OCI-LY7 (cell line): ENCODE data around the gene LDAF1. TPM values are rescaled to one million over a fixed set of nuclear protein-coding genes. Genes with fewer than 3 reads are reported as not detected.
A peak's percentile ranks its signal among the peaks of the same experiment; 100 is the strongest.

Source experiments
- BruUV-seq: library from RNA; stranded (reverse); fragments of 400-500 nt; replicated peaks from 2 replicates; lab custom pipeline; 2021; lab: Mats Ljungman, UMichigan
- CTCF ChIA-PET: fragments of 300-600 bp; sonication (Branson Sonifier 250); formaldehyde crosslinking; loops from one replicate; lab custom pipeline; 2022; ENCODE audit warnings: antibody characterized with exemption; ENCODE audit not compliant: unreplicated experiment; lab: Charles Lee
- POLR2A ChIA-PET: fragments of 300-600 bp; sonication (Branson Sonifier 250); formaldehyde crosslinking; loops from one replicate; lab custom pipeline; 2022; ENCODE audit warnings: antibody characterized with exemption; lab: Charles Lee
- DNase-seq: peaks from one replicate; pipeline ENCODE4 v3.0.0-alpha.2; 2015; ENCODE audit warnings: low spot score
- H2AFZ ChIP-seq: fragments of 200-600 bp; sonication (generic), shearing (Covaris generic); 2 replicates; pipeline ENCODE4 v1.6.1; 2014; ENCODE audit warnings: mild to moderate bottlenecking, antibody characterized with exemption, low read length, moderate library complexity
- H3K27ac ChIP-seq: fragments of 200-600 bp; sonication (generic); 2 replicates; pipeline ENCODE4 v1.5.1; 2014; ENCODE audit warnings: mixed run types, low read depth, mild to moderate bottlenecking, moderate library complexity, low read length, inconsistent platforms; ENCODE audit not compliant: poor library complexity, severe bottlenecking
- H3K36me3 ChIP-seq: fragments of 200-600 bp; sonication (generic); 2 replicates; pipeline ENCODE4 v1.6.1; 2014; ENCODE audit warnings: mild to moderate bottlenecking, antibody characterized with exemption, low read length, moderate library complexity, mixed read lengths; ENCODE audit not compliant: insufficient read depth
- H3K4me1 ChIP-seq: fragments of 200-600 bp; sonication (generic); 2 replicates; pipeline ENCODE4 v1.5.1; 2014; ENCODE audit warnings: mild to moderate bottlenecking, low read length; ENCODE audit not compliant: insufficient read depth, poor library complexity, severe bottlenecking
- H3K4me2 ChIP-seq: fragments of 200-600 bp; sonication (generic); 2 replicates; pipeline ENCODE4 v1.6.1; 2014; ENCODE audit warnings: mild to moderate bottlenecking, low read length
- H3K4me3 ChIP-seq: fragments of 200-600 bp; sonication (generic); 2 replicates; pipeline ENCODE4 v1.5.1; 2014; ENCODE audit warnings: mild to moderate bottlenecking, low read depth, low read length; ENCODE audit not compliant: poor library complexity, severe bottlenecking
- H3K79me2 ChIP-seq: fragments of 200-600 bp; sonication (generic); 2 replicates; pipeline ENCODE4 v1.6.1; 2016; ENCODE audit warnings: low read depth, mild to moderate bottlenecking, low read length, moderate library complexity, mixed read lengths; ENCODE audit not compliant: insufficient read depth
- H3K9me2 ChIP-seq: fragments of 200-600 bp; sonication (generic); 2 replicates; pipeline ENCODE4 v1.6.1; 2016; ENCODE audit warnings: mild to moderate bottlenecking, low read length, mixed read lengths; ENCODE audit not compliant: insufficient read depth
- H3K9me3 ChIP-seq: fragments of 200-600 bp; sonication (generic); 2 replicates; pipeline ENCODE4 v1.6.1; 2014; ENCODE audit warnings: mild to moderate bottlenecking, mixed run types, low read length, mixed read lengths
- H4K20me1 ChIP-seq: fragments of 200-600 bp; sonication (generic); 2 replicates; pipeline ENCODE4 v1.6.1; 2014; ENCODE audit warnings: mild to moderate bottlenecking, antibody characterized with exemption, low read length, moderate library complexity, mixed read lengths; ENCODE audit not compliant: insufficient read depth
- EZH2phosphoT487 ChIP-seq: fragments of 200-600 bp; sonication (generic); IDR thresholded peaks from 2 replicates; pipeline ENCODE4 v1.6.1; 2018; ENCODE audit warnings: low read depth, borderline replicate concordance, mild to moderate bottlenecking, mixed run types, antibody characterized with exemption, low read length, moderate library complexity, mixed read lengths
- intact Hi-C: fragments of 100-400 bp; cut with micrococcal nuclease; formaldehyde crosslinking; loops from one replicate; pipeline ENCODE4 v1.10.0; 2022; ENCODE audit not compliant: unreplicated experiment
- total RNA-seq, 2 experiments: library from RNA; depleted of rRNA in 1 of 2; stranded (reverse); fragments of >200 nt in 1 of 2; shearing (Covaris generic) in 1 of 2; gene quantifications; 2 replicates each; pipeline ENCODE4 v1.2.3, GENCODE V29; 2014 to 2022
- TF ChIP-seq, protein P1 (sequence below): fragments of 200-600 bp; sonication (generic); conservative IDR thresholded peaks from 2 replicates; pipeline ENCODE4 v1.5.1; 2014; ENCODE audit warnings: mild to moderate bottlenecking, antibody characterized with exemption, low read length, moderate library complexity, mixed read lengths

Gene LDAF1
- total RNA-seq, 2 experiments from 2014 or later, result 5.4 to 6.7 TPM

DNA sequence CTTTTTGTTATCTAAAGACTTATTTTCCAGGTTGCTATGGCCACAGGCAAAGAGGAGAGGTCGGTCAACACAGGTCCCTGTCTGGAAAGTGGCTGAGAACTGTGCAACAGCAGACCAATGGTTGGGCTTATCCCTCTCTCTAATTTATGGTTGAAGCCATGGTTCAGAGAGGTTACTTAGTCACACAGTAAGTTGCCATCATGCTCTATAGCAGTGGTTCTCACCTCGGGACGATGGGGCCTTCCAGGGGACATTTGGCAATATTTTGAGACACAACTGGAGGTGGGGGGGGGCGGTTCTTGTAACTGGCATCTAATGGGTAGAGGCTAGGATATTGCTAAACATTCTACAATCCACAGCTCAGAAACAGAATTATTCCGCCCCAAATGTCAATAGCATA is 842 bp upstream of the LDAF1 start:
- Histone ChIP-seq H3K27ac (no peak overlapping the region), H3K4me3 (peak overlapping the region; percentile 80), H3K4me1 (peaks cover 17% of the 10 kb centered on the region), H3K36me3 (peaks cover 18% of the 10 kb centered on the region), H2AFZ (peak overlapping the region; percentile 93; the same call in 1 of the 2 replicates), H4K20me1 (no peaks in the 10 kb centered on the region), H3K79me2 (peaks cover 7% of the 10 kb centered on the region; the same call in 1 of the 2 replicates), H3K9me3 (no peaks in the 10 kb centered on the region), H3K9me2 (no peaks in the 10 kb centered on the region), H3K4me2 (peak overlapping the region; percentile 97)
- no TSS peak for BruUV-seq
- POLR2A ChIA-PET, result interaction anchor here (0.6 to 2.3 kb wide), 6 partner anchors 13 to 143 kb away, joined by 3 to 5 read pairs (median 4); no protein-coding TSS in a partner anchor
- TF ChIP-seq EZH2phosphoT487, result no peak
- TF ChIP-seq, protein P1, sequence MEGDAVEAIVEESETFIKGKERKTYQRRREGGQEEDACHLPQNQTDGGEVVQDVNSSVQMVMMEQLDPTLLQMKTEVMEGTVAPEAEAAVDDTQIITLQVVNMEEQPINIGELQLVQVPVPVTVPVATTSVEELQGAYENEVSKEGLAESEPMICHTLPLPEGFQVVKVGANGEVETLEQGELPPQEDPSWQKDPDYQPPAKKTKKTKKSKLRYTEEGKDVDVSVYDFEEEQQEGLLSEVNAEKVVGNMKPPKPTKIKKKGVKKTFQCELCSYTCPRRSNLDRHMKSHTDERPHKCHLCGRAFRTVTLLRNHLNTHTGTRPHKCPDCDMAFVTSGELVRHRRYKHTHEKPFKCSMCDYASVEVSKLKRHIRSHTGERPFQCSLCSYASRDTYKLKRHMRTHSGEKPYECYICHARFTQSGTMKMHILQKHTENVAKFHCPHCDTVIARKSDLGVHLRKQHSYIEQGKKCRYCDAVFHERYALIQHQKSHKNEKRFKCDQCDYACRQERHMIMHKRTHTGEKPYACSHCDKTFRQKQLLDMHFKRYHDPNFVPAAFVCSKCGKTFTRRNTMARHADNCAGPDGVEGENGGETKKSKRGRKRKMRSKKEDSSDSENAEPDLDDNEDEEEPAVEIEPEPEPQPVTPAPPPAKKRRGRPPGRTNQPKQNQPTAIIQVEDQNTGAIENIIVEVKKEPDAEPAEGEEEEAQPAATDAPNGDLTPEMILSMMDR, result no peak
- DNase-seq, result no peak
- CTCF ChIA-PET, result no interaction called here
- intact Hi-C loops, result loop anchor here (1.0 to 5.0 kb wide), 2 partner anchors 397 to 1165 kb away; no protein-coding TSS in a partner anchor

DNA sequence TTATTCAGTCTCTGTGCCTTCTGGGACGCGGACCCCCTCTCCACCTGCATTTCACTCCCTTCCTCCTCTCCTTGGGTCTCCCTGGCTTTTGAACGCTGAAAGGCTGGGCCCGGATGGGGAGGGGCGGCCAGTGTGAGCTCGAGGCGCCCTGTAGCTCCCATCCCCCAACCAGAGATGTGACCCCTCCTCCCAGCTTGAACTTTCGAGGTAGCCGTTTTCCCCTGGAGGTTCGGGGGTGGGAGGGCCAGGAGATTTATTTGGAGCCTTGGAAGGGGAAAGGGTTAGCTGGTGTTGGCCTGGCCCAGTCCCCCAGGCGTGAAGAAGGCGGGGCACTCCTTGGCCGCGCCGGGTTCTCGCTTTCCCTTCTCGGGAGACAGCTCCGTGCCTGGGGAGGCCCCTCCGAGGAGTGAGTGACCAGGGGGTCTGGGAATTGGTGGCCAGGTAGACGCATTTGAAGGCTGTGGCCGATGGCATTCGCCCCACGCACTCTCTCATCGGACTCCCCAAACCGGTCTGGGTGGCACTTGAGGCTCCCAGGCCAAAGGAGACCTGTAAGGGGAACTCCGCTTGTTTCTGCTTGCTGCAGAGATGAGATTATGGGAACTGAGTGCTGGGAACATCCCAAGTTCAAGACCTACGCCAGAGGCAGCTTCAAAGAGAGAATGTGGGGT is 942 bp downstream of the LDAF1 start:
- H4K20me1 ChIP-seq, result no peaks in the 10 kb centered on the region
- H3K79me2 ChIP-seq, result peaks cover 7% of the 10 kb centered on the region; the same call in 1 of the 2 replicates
- TF ChIP-seq EZH2phosphoT487, result no peak
- TF ChIP-seq, protein P1, result no peak
- H3K4me2 ChIP-seq, result peak overlapping the region; percentile 97
- no TSS peak for BruUV-seq
- intact Hi-C loops, result loop anchor here (5.0 kb wide), 1 partner anchor 1163 kb away; no protein-coding TSS in a partner anchor
- ChIA-PET POLR2A (interaction anchor here (0.8 to 2.3 kb wide), 3 partner anchors 27 to 141 kb away, joined by 3 to 6 read pairs (median 5); no protein-coding TSS in a partner anchor), CTCF (interaction anchor here (0.6 to 0.7 kb wide), 2 partner anchors 9 to 141 kb away, joined by 4 to 19 read pairs; no protein-coding TSS in a partner anchor)
- DNase-seq, result peak; percentile 46
- H3K4me1 ChIP-seq, result peaks cover 17% of the 10 kb centered on the region
- peak overlapping the region; percentile 93; the same call in 1 of the 2 replicates for H2AFZ ChIP-seq
- H3K9me2 ChIP-seq, result no peaks in the 10 kb centered on the region
- H3K4me3 ChIP-seq, result peak overlapping the region; percentile 80
- H3K9me3 ChIP-seq, result no peaks in the 10 kb centered on the region
- H3K27ac ChIP-seq, result peak overlapping the region; percentile 40
- H3K36me3 ChIP-seq, result peaks cover 32% of the 10 kb centered on the region
